Mammary microvascular endothelial cell (primary cell): ENCODE data around the gene GNG8. TPM values are rescaled to one million over a fixed set of nuclear protein-coding genes. Genes with fewer than 3 reads are reported as not detected.

Experiments used
- total RNA-seq: library from RNA; depleted of rRNA; stranded (reverse); fragments of >200 nt; gene quantifications from 2 replicates; pipeline ENCODE4 v1.2.3, GENCODE V29; 2015

The GNG8 gene
- not detected in 2 replicates for total RNA-seq

GRCh38 chr19:46635920-46636761, at the start of gene GNG8:
GNG8 (minus strand) TSS chr19:46636202; CDS start chr19:46634682, 1,520 bp downstream.

GRCh38 chr19:46661020-46661731, 25.2 kb upstream of the GNG8 start, which contains the start of gene DACT3:
DACT3 (minus strand) TSS chr19:46661182; CDS start chr19:46661064, 118 bp downstream.

GRCh38 chr19:46624958-46625661, 10.9 kb downstream of the GNG8 start, which contains the start of gene PTGIR:
PTGIR (minus strand) TSS chr19:46625089; CDS start chr19:46624225, 864 bp downstream.

GRCh38 chr19:46601318-46602224, 34.4 kb downstream of the GNG8 start, which contains the start of gene CALM3:
CALM3 (plus strand) TSS chr19:46601330; CDS start chr19:46601435, 105 bp downstream.

Other genes starting within 250 kb of the GNG8 start
- gene CCDC8, start 222.6 kb downstream of the GNG8 start, total RNA-seq, result 0.60 and 0.69 TPM in 2 replicates
- gene PNMA8C, start 207.3 kb downstream of the GNG8 start, total RNA-seq, result not detected in 2 replicates
- gene PNMA8A, start 164.6 kb downstream of the GNG8 start, total RNA-seq, result 0.80 and 0.84 TPM in 2 replicates
- gene PNMA8B, start 140.3 kb downstream of the GNG8 start, total RNA-seq, result 0.05 and 0.13 TPM in 2 replicates
- 296 and 299 TPM in 2 replicates for gene CALM3, start 34.9 kb downstream of the GNG8 start, total RNA-seq
- gene PTGIR, start 11.1 kb downstream of the GNG8 start, total RNA-seq, result 0.67 and 2.7 TPM in 2 replicates
- 0.20 and 0.33 TPM in 2 replicates for gene DACT3, start 25.0 kb upstream of the GNG8 start, total RNA-seq
- gene PRKD2, start 80.9 kb upstream of the GNG8 start, total RNA-seq, result 48.8 and 53.1 TPM in 2 replicates
- 23.0 and 24.8 TPM in 2 replicates for gene FKRP, start 109.9 kb upstream of the GNG8 start, total RNA-seq
- 68.0 and 78.3 TPM in 2 replicates for gene STRN4, start 110.2 kb upstream of the GNG8 start, total RNA-seq
- gene SLC1A5, start 152.4 kb upstream of the GNG8 start, total RNA-seq, result 98.3 and 101 TPM in 2 replicates
- 277 and 285 TPM in 2 replicates for gene AP2S1, start 214.6 kb upstream of the GNG8 start, total RNA-seq
- 19.3 and 22.4 TPM in 2 replicates for gene ARHGAP35, start 224.8 kb upstream of the GNG8 start, total RNA-seq